Measurements from ENCODE around the gene MND1.

DNA sequence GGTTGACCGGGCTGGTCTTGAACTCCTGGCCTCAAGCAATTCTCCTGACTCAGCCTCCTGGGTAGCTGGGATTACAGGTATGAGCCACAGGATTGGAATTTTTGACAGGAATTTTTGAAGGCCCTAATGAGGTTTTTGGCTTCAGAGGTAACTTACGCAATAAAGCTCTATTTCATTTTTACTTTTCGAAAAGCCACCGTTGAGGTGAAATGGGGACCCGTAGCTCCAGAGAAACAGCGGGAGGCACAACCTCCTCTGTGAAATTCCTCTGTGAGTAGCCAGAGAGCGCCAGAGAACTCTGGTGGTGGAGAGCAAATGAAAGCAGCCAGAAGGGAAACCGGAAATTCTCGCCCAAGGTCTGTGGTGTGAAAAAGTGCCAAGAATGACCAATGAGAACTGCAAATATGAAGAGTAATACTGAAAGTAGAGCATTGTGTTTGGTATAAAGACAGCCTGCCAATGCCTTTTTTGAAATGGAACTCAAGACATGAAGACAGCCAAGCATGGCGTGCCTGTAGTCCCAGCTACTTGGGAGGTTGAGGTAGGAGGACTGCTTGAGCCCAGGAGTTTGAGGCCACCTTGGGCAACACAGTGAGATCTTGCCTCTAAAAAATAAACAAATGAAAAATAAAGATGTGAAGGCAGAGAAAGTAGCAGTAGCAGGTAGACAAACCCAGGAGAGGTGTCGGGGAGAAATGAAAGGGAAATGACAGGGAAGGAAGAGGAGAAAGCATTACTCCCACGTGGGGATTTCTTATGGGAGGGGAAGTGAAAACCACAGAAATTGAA, 88.7 kb downstream of the MND1 start:
- TF ChIP-seq, protein P1, sequence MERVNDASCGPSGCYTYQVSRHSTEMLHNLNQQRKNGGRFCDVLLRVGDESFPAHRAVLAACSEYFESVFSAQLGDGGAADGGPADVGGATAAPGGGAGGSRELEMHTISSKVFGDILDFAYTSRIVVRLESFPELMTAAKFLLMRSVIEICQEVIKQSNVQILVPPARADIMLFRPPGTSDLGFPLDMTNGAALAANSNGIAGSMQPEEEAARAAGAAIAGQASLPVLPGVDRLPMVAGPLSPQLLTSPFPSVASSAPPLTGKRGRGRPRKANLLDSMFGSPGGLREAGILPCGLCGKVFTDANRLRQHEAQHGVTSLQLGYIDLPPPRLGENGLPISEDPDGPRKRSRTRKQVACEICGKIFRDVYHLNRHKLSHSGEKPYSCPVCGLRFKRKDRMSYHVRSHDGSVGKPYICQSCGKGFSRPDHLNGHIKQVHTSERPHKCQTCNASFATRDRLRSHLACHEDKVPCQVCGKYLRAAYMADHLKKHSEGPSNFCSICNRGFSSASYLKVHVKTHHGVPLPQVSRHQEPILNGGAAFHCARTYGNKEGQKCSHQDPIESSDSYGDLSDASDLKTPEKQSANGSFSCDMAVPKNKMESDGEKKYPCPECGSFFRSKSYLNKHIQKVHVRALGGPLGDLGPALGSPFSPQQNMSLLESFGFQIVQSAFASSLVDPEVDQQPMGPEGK (CRISPR knock-in tag; IDR thresholded peaks at IDR 0.05; ENCODE audit: borderline replicate concordance) = no peak
- no peak for TF ChIP-seq ZC3H10 (CRISPR knock-in tag; IDR thresholded peaks at IDR 0.05)
- no peak for TF ChIP-seq CSDC2 (CRISPR knock-in tag; IDR thresholded peaks at IDR 0.05)
